Measurements from ENCODE around the gene OLFM2.
"Not testable (repeated sequence)": the region's sequence is repeated elsewhere in the genome, so short reads cannot be mapped to it uniquely, and the experiment has no call there.

OLFM2 gene

GRCh38 chr19:9860407-9860806, 75.9 kb downstream of the OLFM2 start:
- DNase-seq: no peak

- no peak for DNase-seq
Measured at GRCh38 chr19:9858766-9859165, 77.5 kb downstream of the OLFM2 start.

GRCh38 chr19:9857920-9858746, 78.2 kb downstream of the OLFM2 start:
- DNase-seq: no peak

DNA sequence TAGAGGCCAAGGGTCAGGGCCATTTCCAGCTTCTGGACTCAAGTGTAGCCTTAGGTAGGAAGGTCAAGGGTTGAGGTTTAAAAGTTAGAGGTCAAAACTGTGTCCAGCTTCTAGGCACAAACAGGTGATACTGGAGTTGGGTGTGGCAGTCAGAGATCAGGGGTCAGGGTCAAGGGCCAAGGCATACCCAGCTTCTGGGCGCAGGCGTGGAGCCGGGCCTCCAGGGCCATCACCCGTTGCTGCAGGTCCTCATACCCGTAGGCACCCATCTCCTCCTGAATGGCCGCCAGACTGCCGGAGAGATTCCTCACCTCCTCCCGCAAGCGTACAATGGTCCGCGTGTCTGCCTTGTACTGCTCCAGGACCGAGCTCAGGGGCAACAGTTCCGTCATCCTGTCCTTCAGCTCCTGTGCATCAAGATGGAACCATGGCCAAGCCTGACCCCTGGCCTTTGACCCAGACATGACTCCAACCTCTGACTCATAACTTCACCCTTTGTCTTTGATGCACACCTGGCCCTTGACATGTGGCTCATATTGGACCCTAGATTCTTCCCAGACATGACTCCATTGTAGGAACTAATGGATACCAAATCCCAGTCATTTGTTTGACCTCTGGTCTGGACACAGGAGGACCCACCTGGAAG, 79.1 kb downstream of the OLFM2 start:
- no peak for DNase-seq

DNA sequence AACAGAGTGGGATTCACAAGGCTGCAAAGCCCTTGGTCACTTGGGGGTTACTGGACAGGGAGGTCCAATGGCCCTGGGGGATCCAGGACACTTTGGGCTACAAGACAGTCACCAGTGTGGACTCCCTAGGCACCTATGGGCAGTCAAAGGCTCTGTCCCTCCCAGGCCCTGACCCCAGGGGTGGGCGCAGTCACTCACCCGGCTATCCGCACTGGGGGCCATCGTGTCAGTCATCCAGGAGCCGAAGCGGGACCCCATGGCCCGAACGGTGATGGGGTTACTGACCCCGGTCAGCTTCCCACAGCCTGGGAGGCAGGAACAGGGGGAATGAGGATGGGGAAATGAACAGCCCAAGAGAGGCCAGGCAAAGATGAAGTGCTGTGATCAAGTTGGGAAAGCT, 79.7 kb downstream of the OLFM2 start:
- no peak for DNase-seq

DNA sequence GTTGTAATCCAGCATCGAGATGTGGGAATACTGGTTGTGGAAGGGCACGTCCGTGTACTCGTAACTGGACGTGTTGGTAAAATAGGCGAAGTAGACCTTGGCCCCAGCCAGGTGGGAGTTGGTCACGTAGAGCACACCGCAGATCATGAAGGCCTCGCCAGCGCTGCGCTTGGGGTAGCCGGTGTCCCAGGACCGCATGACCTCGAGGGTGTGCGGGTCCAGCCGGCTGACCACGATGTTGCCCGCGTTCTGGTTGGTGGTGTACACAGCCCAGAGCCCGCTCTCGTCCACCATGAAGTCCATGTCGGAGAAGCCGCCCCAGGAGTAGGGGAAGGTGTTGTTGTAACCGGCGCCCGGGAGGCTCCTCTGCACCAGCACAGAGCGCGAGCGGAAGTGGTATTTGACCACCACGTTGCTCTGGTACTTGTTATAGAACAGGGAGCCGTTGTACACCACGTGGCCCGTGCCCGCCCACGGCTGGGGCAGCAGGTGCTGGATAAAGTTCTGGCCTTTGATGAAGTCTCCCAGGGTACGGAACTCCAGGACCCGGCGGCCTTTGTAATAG, 82.0 kb downstream of the OLFM2 start:
- no peak for DNase-seq

DNA sequence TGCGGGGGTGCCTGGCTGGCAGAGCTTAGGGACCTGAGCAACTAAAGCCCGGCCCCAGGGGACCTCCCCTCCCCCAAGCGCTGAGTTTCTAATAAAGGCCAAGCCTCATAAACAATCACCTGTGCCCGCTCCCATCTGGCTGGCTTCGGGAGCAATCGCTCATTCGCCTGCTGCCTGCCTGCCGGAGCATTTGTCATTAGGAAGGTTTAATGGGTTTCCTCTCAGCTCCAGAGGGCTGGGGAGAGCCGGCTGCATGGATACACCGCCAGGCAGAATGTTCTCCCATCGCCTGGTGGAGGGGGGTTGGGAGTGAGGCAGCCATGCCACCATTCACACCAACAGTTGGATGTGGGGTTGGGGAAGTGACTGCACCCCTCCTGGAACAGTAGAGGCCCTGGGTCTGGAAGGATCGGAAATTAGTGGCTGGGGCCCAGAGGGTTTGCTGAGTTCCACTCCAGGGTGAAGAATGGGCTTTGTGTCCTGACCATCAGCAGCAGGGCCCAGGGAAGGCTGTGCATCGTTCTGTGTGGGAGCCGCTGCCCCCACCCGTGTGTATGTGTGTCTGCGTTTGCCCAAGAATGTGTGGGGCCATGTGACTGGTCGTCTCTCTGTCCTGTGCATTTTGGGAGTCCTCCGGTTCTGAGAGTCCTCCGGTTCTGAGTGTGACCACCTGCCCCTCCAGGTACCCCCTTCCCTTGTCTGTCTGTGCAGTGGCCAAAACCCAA, 85.9 kb downstream of the OLFM2 start:
- DNase-seq: peak; percentile 31

- no peak for DNase-seq
Measured at GRCh38 chr19:9849791-9850190, 86.5 kb downstream of the OLFM2 start.

GRCh38 chr19:9848762-9849161, 87.6 kb downstream of the OLFM2 start:
- DNase-seq: no peak

GRCh38 chr19:9848060-9848459, 88.3 kb downstream of the OLFM2 start:
- peak; percentile 7 for DNase-seq

- peak; percentile 14 for DNase-seq
Measured at GRCh38 chr19:9847087-9847671, 89.1 kb downstream of the OLFM2 start.

GRCh38 chr19:9843626-9844273, 92.6 kb downstream of the OLFM2 start:
- DNase-seq: not testable (repeated sequence)

DNA sequence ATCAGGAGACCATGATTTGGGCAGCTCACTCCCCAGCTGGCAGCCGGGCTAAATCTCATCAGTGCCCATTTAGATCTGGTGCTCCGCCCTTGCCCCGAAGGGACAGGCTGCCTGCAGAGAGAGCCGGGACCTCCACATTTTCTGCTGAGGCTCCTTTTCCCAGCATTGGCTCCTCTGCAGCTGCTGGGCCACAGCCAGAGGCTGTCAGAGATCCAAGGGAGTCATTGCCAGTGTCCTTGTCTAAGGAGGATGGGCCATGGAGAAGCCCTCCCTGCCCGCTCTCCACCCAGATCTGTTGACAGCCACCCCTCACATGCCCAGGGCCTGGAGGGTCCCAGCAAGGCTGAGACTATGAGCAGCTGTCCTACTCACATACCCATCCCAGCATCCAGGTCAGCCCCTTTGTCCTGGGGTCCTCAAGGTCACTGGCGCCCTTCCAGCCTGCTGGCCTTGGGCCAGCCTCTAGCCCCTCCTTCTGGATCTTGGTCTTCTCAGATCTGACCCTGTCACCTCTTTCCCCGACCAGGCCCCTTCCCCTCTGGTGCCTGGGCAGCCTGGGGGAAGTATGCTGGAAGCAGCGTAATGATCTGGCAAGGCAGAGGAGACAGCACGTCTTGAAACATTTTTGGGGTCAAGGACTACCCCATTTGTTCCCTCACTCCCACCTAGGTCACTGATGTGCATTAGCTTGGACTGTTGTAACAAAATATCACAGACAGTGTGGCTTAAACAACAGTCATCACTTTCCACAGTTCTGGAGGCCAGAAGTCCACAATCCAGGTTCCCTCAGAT, 93.3 kb downstream of the OLFM2 start:
- no peak for DNase-seq

DNA sequence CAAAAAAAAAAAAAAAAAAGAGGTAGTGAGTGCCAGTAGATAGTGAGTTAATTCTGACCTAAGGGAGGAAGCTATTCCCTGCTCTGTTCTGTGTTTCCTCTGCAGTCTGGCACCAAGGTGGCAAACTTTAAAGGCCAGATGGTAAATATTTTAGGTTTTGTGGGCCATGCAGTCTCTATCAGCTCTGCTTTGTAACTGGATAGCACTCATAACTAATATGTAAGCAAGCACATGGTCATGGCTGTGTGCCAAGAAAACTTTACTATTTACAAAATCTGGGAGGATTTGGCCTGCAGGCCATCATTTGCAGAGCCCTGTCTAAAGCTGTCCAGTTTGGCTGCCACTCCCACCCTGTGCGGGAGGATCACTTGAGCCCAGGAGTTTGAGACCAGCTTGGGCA, 96.9 kb downstream of the OLFM2 start:
- no peak for DNase-seq

GRCh38 chr19:9838324-9838723, 98.0 kb downstream of the OLFM2 start:
- no peak for DNase-seq

GRCh38 chr19:9836021-9836420, 100.3 kb downstream of the OLFM2 start:
- no peak for DNase-seq

GRCh38 chr19:9835507-9835949, 100.8 kb downstream of the OLFM2 start:
- DNase-seq: no peak

- DNase-seq: peak; percentile 94
Measured at GRCh38 chr19:9834726-9835506, 101.4 kb downstream of the OLFM2 start, which contains the start of gene PIN1. Gene PIN1 (plus strand): TSS chr19:9835318. CDS start chr19:9835345, 27 bp downstream.

GRCh38 chr19:9834307-9834725, 102.0 kb downstream of the OLFM2 start:
- no peak for DNase-seq

- DNase-seq: no peak
Measured at GRCh38 chr19:9828551-9829063, 107.7 kb downstream of the OLFM2 start.

Data from NCI-H2227 treated with DMSO at 0.1 percent for 48 hours (cell line).